Skeletal muscle satellite cell (primary cell): ENCODE results near the gene TBCD.
"Not testable (repeated sequence)": the region's sequence is repeated elsewhere in the genome, so short reads cannot be mapped to it uniquely, and the experiment has no call there.

Source experiments
- H3K27me3 ChIP-seq: 2 replicates; pipeline ENCODE4 v1.7.0; 2013; ENCODE audit warnings: low read length; ENCODE audit not compliant: control insufficient read depth, insufficient read depth
- H3K36me3 ChIP-seq: 2 replicates; pipeline ENCODE4 v1.7.0; 2013; ENCODE audit warnings: mild to moderate bottlenecking, control low read depth, low read length; ENCODE audit not compliant: insufficient read depth
- H3K4me1 ChIP-seq: 2 replicates; pipeline ENCODE4 v1.7.0; 2013; ENCODE audit warnings: low read length; ENCODE audit not compliant: control insufficient read depth, insufficient read depth
- H3K4me2 ChIP-seq: 2 replicates; pipeline ENCODE4 v1.7.0; 2013; ENCODE audit warnings: mild to moderate bottlenecking, low read length
- H3K4me3 ChIP-seq: 2 replicates; pipeline ENCODE4 v1.7.0; 2013; ENCODE audit warnings: low read length
- H3K9ac ChIP-seq: 2 replicates; pipeline ENCODE4 v1.7.0; 2013; ENCODE audit warnings: mild to moderate bottlenecking, low read depth, low read length, moderate library complexity
- H3K9me3 ChIP-seq: replicated peaks from 2 replicates; pipeline ENCODE4 v1.7.0; 2013; ENCODE audit warnings: mild to moderate bottlenecking, control low read depth, low read length

The TBCD gene

GRCh38 chr17:82751171-82751570, 694 bp upstream of the TBCD start:
- Histone ChIP-seq H3K4me1 (peaks cover 9% of the 10 kb centered on the region), H3K36me3 (no peaks in the 10 kb centered on the region), H3K4me2 (peak overlapping the region; percentile 97), H3K27me3 (no peaks in the 10 kb centered on the region), H3K9me3 (no peaks in the 10 kb centered on the region), H3K9ac (peak overlapping the region; percentile 74), H3K4me3 (peak overlapping the region; percentile 82)

DNA sequence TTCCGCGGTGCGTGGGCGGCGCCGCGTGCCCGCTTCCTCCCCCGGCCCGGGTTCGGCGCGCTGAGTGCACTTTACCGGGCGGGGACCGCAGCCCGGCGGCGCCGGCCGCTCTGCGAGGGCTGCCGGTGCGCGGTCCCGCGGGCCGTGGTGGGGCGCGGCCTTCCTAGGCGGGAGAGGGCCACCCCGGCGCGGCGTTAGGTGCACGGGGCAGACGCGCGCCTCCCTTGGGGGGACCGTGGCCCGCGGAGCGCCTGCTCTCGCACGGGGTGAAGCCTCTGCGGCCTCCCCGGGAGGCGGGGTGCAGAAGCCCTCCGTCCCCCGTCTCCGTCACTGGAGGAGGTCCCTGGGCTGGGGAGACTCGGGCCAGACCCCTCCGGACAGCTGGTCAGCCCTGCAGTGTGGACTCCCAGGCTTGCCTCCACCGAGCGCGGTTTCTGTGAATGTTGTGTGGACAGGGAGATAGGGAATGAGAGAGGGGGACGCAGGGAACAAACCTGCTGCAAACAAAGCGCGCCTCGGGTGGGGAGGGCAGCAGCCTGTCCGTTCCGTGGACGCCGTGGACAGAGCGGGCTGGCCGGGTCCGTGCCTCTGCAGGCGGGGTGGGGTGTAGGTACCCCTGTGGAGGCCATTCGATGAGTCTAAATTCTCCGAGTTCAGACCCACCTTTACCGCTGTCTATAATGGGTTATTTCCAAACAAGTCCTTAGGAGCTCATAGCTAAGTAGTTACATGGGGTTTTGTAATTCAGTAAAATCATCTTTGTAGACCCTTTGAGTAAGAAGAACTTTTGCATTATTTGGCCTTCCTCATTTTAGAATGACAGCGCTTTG, 721 bp downstream of the TBCD start:
- Histone ChIP-seq H3K36me3 (no peaks in the 10 kb centered on the region), H3K4me1 (peaks cover 9% of the 10 kb centered on the region), H3K9ac (peak overlapping the region; percentile 90), H3K4me2 (peak overlapping the region; percentile 100), H3K9me3 (no peaks in the 10 kb centered on the region), H3K4me3 (peak overlapping the region; percentile 100), H3K27me3 (no peaks in the 10 kb centered on the region)

GRCh38 chr17:82753201-82753464, 1.3 kb downstream of the TBCD start:
- Histone ChIP-seq H3K4me1 (peaks cover 9% of the 10 kb centered on the region), H3K4me3 (peak overlapping the region; percentile 100), H3K4me2 (peak overlapping the region; percentile 100), H3K27me3 (no peaks in the 10 kb centered on the region), H3K36me3 (no peaks in the 10 kb centered on the region), H3K9me3 (no peaks in the 10 kb centered on the region), H3K9ac (peak overlapping the region; percentile 90)

- no peak overlapping the region for H3K9ac ChIP-seq
- H3K4me2 ChIP-seq = no peak overlapping the region
- H3K36me3 ChIP-seq = no peaks in the 10 kb centered on the region
- H3K9me3 ChIP-seq = no peaks in the 10 kb centered on the region
- H3K4me3 ChIP-seq = no peak overlapping the region
- no peaks in the 10 kb centered on the region for H3K27me3 ChIP-seq
- H3K4me1 ChIP-seq = peaks cover 9% of the 10 kb centered on the region
Observed at GRCh38 chr17:82754297-82755208, 2.7 kb downstream of the TBCD start.

GRCh38 chr17:82756166-82756565, 4.3 kb downstream of the TBCD start:
- Histone ChIP-seq H3K4me2 (no peak overlapping the region), H3K9ac (no peak overlapping the region), H3K9me3 (no peaks in the 10 kb centered on the region), H3K4me1 (peaks cover 9% of the 10 kb centered on the region), H3K4me3 (no peak overlapping the region), H3K27me3 (no peaks in the 10 kb centered on the region), H3K36me3 (no peaks in the 10 kb centered on the region)

- Histone ChIP-seq H3K9ac (no peak overlapping the region), H3K4me1 (no peaks in the 10 kb centered on the region), H3K27me3 (no peaks in the 10 kb centered on the region), H3K4me3 (no peak overlapping the region), H3K4me2 (no peak overlapping the region), H3K9me3 (no peaks in the 10 kb centered on the region), H3K36me3 (peaks cover 13% of the 10 kb centered on the region)
Observed at GRCh38 chr17:82765371-82765770, 13.5 kb downstream of the TBCD start.

GRCh38 chr17:82767041-82767754, 15.3 kb downstream of the TBCD start:
- H3K4me2 ChIP-seq = no peak overlapping the region
- no peaks in the 10 kb centered on the region for H3K9me3 ChIP-seq
- H3K9ac ChIP-seq = no peak overlapping the region
- H3K4me3 ChIP-seq = no peak overlapping the region
- no peaks in the 10 kb centered on the region for H3K27me3 ChIP-seq
- no peaks in the 10 kb centered on the region for H3K4me1 ChIP-seq
- H3K36me3 ChIP-seq = peaks cover 13% of the 10 kb centered on the region

GRCh38 chr17:82769041-82769440, 17.2 kb downstream of the TBCD start:
- Histone ChIP-seq H3K4me3 (no peak overlapping the region), H3K9ac (no peak overlapping the region), H3K36me3 (peaks cover 13% of the 10 kb centered on the region), H3K9me3 (no peaks in the 10 kb centered on the region), H3K4me2 (no peak overlapping the region), H3K4me1 (no peaks in the 10 kb centered on the region), H3K27me3 (no peaks in the 10 kb centered on the region)

DNA sequence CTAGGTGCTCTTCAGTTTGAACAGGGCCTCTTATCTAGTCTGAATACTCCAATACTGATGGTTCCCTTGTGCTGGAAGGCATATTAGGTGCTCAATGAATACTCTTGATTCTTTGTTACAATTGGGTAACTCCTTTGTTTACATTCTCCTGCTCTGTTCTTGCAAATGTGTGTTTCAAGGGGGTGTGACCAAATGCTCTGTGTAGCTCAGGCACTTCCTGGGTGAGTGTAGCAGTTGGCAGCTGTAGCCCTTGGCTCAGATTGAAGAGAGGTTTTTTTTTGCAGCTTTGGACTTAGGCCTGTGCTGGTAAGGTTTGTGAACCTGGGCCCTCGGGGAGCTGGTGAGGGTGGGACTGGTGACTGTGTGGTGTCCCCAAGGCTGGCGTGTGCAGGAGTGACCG, 20.2 kb downstream of the TBCD start:
- H3K4me3 ChIP-seq = no peak overlapping the region
- H3K9ac ChIP-seq = no peak overlapping the region
- no peaks in the 10 kb centered on the region for H3K27me3 ChIP-seq
- H3K9me3 ChIP-seq = no peaks in the 10 kb centered on the region
- H3K36me3 ChIP-seq = peaks cover 7% of the 10 kb centered on the region
- H3K4me1 ChIP-seq = peaks cover 3% of the 10 kb centered on the region
- no peak overlapping the region for H3K4me2 ChIP-seq

DNA sequence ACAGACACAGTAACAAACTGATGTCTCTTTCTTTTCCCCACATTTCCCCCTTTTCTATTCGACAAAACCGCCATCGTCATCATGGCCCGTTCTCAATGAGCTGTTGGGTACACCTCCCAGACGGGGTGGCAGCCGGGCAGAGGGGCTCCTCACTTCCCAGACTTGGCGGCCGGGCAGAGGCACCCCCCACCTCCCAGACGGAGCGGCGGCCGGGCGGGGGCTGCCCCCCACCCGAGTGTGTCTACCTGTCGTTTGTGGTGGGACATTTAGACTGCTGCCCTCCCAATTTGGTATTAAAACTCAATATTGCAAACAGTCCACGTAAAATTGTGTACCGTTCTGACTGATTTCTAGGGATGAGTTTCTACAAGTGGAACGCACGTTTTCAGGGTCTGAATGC, 22.6 kb downstream of the TBCD start:
- Histone ChIP-seq H3K4me3 (peak overlapping the region; percentile 52), H3K4me2 (peak overlapping the region; percentile 78)
- not testable (repeated sequence) for H3K4me1 ChIP-seq, H3K36me3 ChIP-seq, H3K9me3 ChIP-seq, H3K9ac ChIP-seq, H3K27me3 ChIP-seq

- no peaks in the 10 kb centered on the region for H3K36me3 ChIP-seq
- peaks cover 5% of the 10 kb centered on the region for H3K4me1 ChIP-seq
- no peaks in the 10 kb centered on the region for H3K27me3 ChIP-seq
- peak overlapping the region; percentile 29 for H3K9ac ChIP-seq
- peak overlapping the region; percentile 52 for H3K4me3 ChIP-seq
- no peaks in the 10 kb centered on the region for H3K9me3 ChIP-seq
- peak overlapping the region; percentile 78 for H3K4me2 ChIP-seq
Observed at GRCh38 chr17:82775001-82775823, 23.3 kb downstream of the TBCD start.
